ENCODE results near the gene RCOR1. TPM values are rescaled to one million over a fixed set of nuclear protein-coding genes. Genes with fewer than 3 reads are reported as not detected.
"Not testable (repeated sequence)": the region's sequence is repeated elsewhere in the genome, so short reads cannot be mapped to it uniquely, and the experiment has no call there.

The RCOR1 gene
- total RNA-seq, 1 donor from 2014 or later, result 52.8 TPM

- no peak for ATAC-seq
These were observed 21.4 kb upstream of the RCOR1 start for GRCh38 chr14:102571043-102571442.

- ATAC-seq, result no peak
These were observed 20.9 kb upstream of the RCOR1 start for GRCh38 chr14:102571478-102572042.

- not testable (repeated sequence) for ATAC-seq
These were observed 19.3 kb upstream of the RCOR1 start for GRCh38 chr14:102573161-102573560.

- no peak for ATAC-seq
These were observed 18.8 kb upstream of the RCOR1 start for GRCh38 chr14:102573591-102574046.

- ATAC-seq, result no peak
These were observed 17.9 kb upstream of the RCOR1 start for GRCh38 chr14:102574281-102575159.

DNA sequence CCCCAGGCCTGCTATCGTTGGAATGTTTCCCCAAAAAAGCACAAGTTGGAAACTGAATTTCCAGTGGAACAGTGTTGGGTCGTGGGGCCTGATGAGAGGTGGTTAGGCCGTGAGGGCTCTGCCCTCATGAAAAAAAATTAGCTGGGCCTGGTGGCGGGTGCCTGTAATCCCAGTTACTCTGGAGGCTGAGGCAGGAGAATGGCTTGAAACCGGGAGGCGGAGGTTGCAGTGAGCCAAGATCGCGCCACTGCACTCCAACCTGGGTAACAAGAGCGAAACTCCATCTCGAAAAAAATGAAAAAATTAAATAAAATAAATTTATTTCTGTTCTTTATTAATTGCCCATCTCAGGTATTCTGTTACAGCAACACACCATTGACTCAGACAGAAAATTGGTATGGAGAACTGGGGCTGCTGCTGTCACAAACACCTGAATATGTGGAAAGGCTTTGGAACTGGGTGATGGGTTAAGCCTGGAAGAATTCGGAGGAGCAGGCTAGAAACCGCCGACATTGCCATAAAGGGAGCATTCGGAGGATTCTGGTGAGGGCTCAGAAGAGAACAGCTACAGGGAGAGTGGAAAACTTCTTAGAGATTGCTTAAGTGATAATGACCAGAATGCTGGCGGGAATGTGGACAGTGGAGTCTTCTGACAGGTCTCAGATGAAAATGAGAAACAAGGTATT is 17.1 kb upstream of the RCOR1 start:
- no peak for ATAC-seq

GRCh38 chr14:102575846-102576428 is 16.5 kb upstream of the RCOR1 start:
- ATAC-seq, result not testable (repeated sequence)

- ATAC-seq, result no peak
These were observed 13.6 kb upstream of the RCOR1 start for GRCh38 chr14:102578821-102579220.

DNA sequence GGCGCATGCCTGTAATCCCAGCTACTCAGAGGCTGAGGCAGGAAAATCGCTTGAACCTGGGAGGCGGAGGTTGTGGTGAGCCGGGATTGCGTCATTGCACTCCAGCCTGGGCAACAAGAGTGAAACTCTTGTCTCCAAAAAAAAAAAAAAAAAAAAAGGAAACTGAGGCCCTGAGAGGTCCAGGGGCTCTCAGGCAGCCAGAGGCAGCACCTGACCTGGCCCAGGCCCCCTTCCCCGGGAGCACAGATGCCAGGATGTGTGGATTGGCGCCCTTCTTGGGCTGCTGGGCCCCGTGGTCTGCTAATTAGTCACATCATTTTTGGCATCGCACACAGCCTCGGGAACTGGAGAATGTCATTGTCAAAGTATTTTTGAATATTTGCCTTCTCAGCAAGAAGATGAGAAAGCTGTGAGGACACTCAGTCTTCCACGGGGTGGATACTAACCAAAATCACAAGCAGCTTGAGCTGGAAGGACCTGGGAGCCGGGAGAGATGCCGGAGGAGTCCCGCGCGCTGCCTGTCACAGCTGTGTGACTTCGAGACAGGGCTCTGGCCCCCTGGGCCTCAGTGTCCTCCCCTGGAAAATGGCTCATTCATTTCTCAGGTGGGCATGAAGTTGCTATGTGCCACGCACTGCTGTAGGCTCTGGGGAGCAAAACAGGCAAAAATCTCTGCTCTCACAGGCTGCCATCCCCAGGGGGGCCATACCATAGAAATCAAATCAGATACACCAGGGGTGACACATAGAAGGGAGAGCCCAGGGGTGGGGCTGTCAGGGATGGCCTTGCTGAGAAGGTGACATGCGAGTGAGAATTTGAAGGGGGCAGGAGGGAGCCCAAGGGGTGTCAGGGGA is 12.5 kb upstream of the RCOR1 start:
- peak; percentile 52 for ATAC-seq

- peak; percentile 53 for ATAC-seq
These were observed 11.8 kb upstream of the RCOR1 start for GRCh38 chr14:102580550-102581110.

- no peak for ATAC-seq
These were observed 11.3 kb upstream of the RCOR1 start for GRCh38 chr14:102581193-102581592.

GRCh38 chr14:102583726-102584125 is 8.7 kb upstream of the RCOR1 start:
- no peak for ATAC-seq

DNA sequence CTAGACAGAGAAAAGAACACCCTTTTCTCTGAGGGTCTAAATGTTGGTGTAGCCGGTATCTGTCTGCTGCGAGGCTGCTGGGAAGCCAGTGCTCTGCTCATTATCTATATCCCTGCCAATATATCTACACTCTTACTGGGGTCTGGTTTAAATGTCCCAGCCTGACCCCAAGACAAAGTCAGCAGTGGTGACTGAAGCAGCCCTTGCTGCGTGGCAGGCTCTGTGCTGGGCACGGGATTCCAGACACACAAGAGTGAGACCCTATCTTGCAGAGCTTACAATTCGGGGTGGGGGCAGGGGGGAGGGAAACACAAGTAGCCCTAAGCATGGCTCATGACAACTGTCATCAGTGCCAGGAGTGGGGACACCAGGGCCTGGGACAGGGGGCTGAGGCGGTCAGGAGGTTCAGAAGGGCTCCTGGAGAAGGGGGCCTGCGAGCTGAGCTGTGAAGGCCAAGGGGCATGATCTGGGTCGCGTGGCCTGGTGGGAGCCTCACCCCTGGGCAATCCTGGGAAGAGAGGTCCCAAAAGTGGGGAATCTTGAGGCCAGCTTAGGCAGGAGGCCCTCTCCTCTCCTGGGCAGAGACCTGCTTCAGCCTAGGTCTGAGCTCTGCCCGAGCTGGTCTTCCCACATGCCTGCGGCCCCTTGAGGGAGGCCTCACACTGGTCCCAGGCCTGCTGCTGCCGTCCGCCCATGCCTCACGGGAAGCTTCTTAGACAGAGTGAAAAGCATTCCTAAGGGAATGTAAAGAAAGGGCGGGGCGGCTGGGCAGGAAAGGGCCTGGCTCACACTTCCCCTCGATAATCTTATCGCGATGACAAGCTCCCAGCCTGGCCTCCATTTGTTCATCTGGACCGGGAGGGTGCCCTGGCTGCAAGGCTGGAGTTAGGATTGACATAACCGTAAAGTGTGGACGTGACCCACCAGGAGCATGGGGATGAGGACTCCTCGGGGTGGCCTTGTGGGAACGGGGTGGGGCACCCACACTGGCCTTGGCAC is 7.3 kb upstream of the RCOR1 start:
- peak; percentile 14 for ATAC-seq

GRCh38 chr14:102586420-102587104 is 5.9 kb upstream of the RCOR1 start:
- no peak for ATAC-seq

DNA sequence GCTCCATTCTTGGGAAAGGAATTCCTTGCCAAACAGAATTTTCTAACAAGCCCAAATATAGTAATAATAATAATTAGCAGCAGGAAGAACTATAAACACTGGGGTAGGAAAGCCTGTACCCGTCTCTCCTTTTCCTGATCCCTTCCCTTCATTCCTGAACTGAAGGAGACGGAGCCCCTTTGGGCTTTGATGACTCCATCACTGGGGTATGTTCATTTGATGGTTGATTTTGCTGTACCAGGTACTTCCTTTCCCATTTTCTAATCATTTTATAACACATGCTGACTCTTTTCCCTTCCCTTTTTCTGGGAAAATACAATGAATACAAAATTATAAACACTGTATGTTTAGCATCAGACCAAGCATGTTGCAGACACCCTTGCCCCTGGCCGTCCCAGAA is 3.6 kb upstream of the RCOR1 start:
- ATAC-seq, result no peak

GRCh38 chr14:102589761-102590290 is 2.6 kb upstream of the RCOR1 start:
- ATAC-seq, result no peak

GRCh38 chr14:102590667-102591099 is 1.8 kb upstream of the RCOR1 start:
- ATAC-seq, result peak; percentile 48

GRCh38 chr14:102591372-102591943 is 991 bp upstream of the RCOR1 start:
- peak; percentile 1 for ATAC-seq

DNA sequence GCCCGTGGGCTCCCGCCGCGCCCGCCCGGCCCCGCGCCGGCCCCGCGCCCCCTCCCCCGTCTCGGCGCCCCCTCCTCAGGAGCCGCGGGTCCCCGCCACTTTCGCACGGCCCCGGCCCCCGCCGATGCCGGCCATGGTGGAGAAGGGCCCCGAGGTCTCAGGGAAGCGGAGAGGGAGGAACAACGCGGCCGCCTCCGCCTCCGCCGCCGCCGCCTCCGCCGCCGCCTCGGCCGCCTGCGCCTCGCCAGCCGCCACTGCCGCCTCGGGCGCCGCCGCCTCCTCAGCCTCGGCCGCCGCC is 263 bp downstream of the RCOR1 start:
- no peak for ATAC-seq
